ENCODE data around the gene KRTAP12-1. TPM values are rescaled to one million over a fixed set of nuclear protein-coding genes. Genes with fewer than 3 reads are reported as not detected.

The KRTAP12-1 gene
- total and polyA plus RNA-seq, 2 of the 8 experiments (the other 6 are each of a cell fraction or from before 2014, with no cell fraction given), result 0.50 to 0.73 TPM

DNA sequence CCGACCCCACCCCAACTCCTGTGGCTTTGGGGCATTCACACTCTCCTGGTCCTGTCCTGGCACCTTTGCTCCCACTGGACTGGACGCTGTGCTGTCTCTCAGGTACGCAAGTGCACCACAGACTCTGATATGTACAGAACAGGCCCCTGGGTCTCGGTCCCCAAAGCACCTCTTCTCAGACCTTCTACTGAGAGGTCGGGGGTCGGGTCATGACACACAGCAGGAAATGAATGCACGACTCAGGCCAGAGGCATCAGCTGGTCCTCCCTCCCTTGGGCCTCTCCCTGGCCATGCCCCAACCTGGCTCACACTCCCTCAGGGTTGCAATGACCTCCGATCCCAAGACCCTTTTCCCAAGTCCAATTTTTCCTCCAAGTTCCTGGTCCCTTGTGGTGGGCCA lies 13.2 kb upstream of the KRTAP12-1 start:
- Histone ChIP-seq H3K56ac (replicated peaks; ENCODE audit: insufficient read length, low read depth, low read length) (no peak overlapping the region), H4K5ac (ENCODE audit: insufficient read length, low read depth, low read length) (no peak overlapping the region), H4K20me1 (replicated peaks in 1 of 2; ENCODE audit: control insufficient read depth in 1 of 2, insufficient read depth in 2 of 2, low read length in 2 of 2) (no peaks in the 10 kb centered on the region), H2BK20ac (ENCODE audit: low read length) (no peak overlapping the region), H3K36me3 (ENCODE audit: control insufficient read depth in 2 of 4, insufficient read depth in 4 of 4, low read length in 3 of 4) (no peaks in the 10 kb centered on the region), H4K91ac (replicated peaks; ENCODE audit: insufficient read length, low read length) (peak overlapping the region; percentile 62), H3K18ac (ENCODE audit: extremely low read depth, low read length) (no peak overlapping the region; the same call in 1 of the 2 replicates), H3K27ac (ENCODE audit: low read depth, low read length) (no peak overlapping the region), H4K8ac (ENCODE audit: extremely low read depth, insufficient read depth, low read length) (no peak overlapping the region), H3K23ac (ENCODE audit: insufficient read length) (no peak overlapping the region), H2BK120ac (replicated peaks; ENCODE audit: low read depth, low read length) (no peak overlapping the region), H2BK12ac (ENCODE audit: low read depth, low read length) (0 out of 2 replicates have a peak overlapping the region, but pooled peaks have one; percentile 80), H3K4me3 (ENCODE audit: extremely low read depth in 1 of 4, insufficient read depth in 2 of 4, low read depth in 3 of 4, low read length in 4 of 4) (no peak overlapping the region), H3K4me2 (ENCODE audit: insufficient read depth in 1 of 2, low read depth in 2 of 2, low read length in 2 of 2) (no peak overlapping the region), H3K79me1 (ENCODE audit: low read depth, low read length) (peaks cover 3% of the 10 kb centered on the region; the same call in 1 of the 2 replicates), H2BK5ac (ENCODE audit: low read depth, low read length) (0 out of 2 replicates have a peak overlapping the region, but pooled peaks have one; percentile 2), H3K9me3 (ENCODE audit: insufficient read depth in 2 of 2, low read depth in 1 of 2, low read length in 1 of 2) (peaks cover 0 to 4% of the 10 kb centered on the region in 2 experiments; a peak in 1 of 4 replicates), H2BK15ac (ENCODE audit: low read length) (peak overlapping the region; percentile 37; the same call in 1 of the 2 replicates), H3K14ac (ENCODE audit: insufficient read length) (no peak overlapping the region), H3K79me2 (ENCODE audit: control insufficient read depth in 1 of 2, insufficient read depth in 2 of 2, low read length in 2 of 2) (no peaks in the 10 kb centered on the region), H3K9ac (replicated peaks in 1 of 4; ENCODE audit: extremely low read depth in 1 of 4, low read depth in 3 of 4, low read length in 3 of 4) (no peak overlapping the region), H3K4me1 (replicated peaks in 1 of 4; ENCODE audit: control insufficient read depth in 3 of 4, insufficient read depth in 4 of 4, low read length in 3 of 4) (peaks cover 0 to 30% (median 16%) of the 10 kb centered on the region in 4 experiments; a peak in 6 of 7 replicates), H3K4ac (replicated peaks; ENCODE audit: insufficient read length, low read depth, low read length) (no peak overlapping the region), H2AK5ac (ENCODE audit: low read depth, low read length) (no peak overlapping the region; the same call in 1 of the 2 replicates), H2AFZ (ENCODE audit: low read length) (no peak overlapping the region), H3K27me3 (replicated peaks in 1 of 4; ENCODE audit: control insufficient read depth in 3 of 4, extremely low read depth in 1 of 4, insufficient read depth in 3 of 4, low read length in 3 of 4) (no peaks in the 10 kb centered on the region), H3K23me2 (ENCODE audit: low read depth, low read length) (no peaks in the 10 kb centered on the region)
- TF ChIP-seq SRF (IDR thresholded peaks at IDR 0.05; ENCODE audit: low read depth, low read length) (no peak), POU5F1 (IDR thresholded peaks at IDR 0.05; ENCODE audit: low read depth, low read length) (no peak)
- WGBS, 2 experiments (ENCODE audit: extremely low coverage in 1 of 2, insufficient coverage in 1 of 2, insufficient read length in 1 of 2, insufficient replicate concordance in 2 of 2, low coverage in 1 of 2, low lambda C conversion rate in 2 of 2, missing lambda C conversion rate in 1 of 2), result 73% methylated on average over 8 of the region's 8 CpGs; no CpG with 5 or more reads in 1 of the 2 experiments
- FAIRE-seq (no peak), DNase-seq (ENCODE audit: low read depth in 1 of 2, low spot score in 2 of 2) (no peak)
- POLR2A ChIA-PET (ENCODE audit: partially characterized antibody), result interaction anchor here (1.4 to 2.2 kb wide), 2 partner anchors 122 to 178 kb away, joined by 4 read pairs; partner anchors contain the start of gene KRTAP10-4
- CTCF ChIA-PET (ENCODE audit: partially characterized antibody), result interaction anchor here (0.6 to 3.8 kb wide), 6 partner anchors 9 to 443 kb away, joined by 3 to 13 read pairs (median 4); no protein-coding TSS in a partner anchor

Data from H1 (cell line).